Esophagus muscularis mucosa (tissue), 4 donors: ENCODE data around the gene SYNPO2. TPM values are rescaled to one million over a fixed set of nuclear protein-coding genes. Genes with fewer than 3 reads are reported as not detected.

Experiments
- DNase-seq: peaks from one replicate; pipeline ENCODE4 v3.0.0-alpha.2; 2017; ENCODE audit errors: extremely low spot score
- H3K27ac ChIP-seq, 4 donors: fragments of 200-600 bp; sonication (generic); replicated peaks in 1 of 4; 1 replicate in 3 of 4; 2 replicates in 1 of 4; pipeline ENCODE4 v1.5.1; 2016 to 2019; ENCODE audit warnings: mild to moderate bottlenecking in 1 of 4
- H3K27me3 ChIP-seq, 4 donors: fragments of 200-600 bp; sonication (generic); one replicate each; pipeline versions ENCODE4 v1.5.1 to v1.6.0; 2016 to 2019
- H3K36me3 ChIP-seq, 4 donors: fragments of 200-600 bp; sonication (generic); one replicate each; pipeline ENCODE4 v1.5.1; 2016 to 2019
- H3K4me1 ChIP-seq, 4 donors: fragments of 200-600 bp; sonication (generic); one replicate each; pipeline ENCODE4 v1.5.1; 2016 to 2019
- H3K4me3 ChIP-seq, 4 donors: fragments of 200-600 bp; sonication (generic); 1 replicate in 2 of 4; 2 replicates in 2 of 4; pipeline ENCODE4 v1.5.1; 2016 to 2019; ENCODE audit warnings: mild to moderate bottlenecking in 4 of 4, moderate library complexity in 1 of 4
- H3K9me3 ChIP-seq, 4 donors: fragments of 200-600 bp; sonication (generic); 1 replicate in 3 of 4; 2 replicates in 1 of 4; pipeline ENCODE4 v1.5.1; 2016 to 2019
- EP300 ChIP-seq: sonication (generic); formaldehyde crosslinking; IDR thresholded peaks from one replicate; pipeline ENCODE4 v1.6.1; 2017; ENCODE audit warnings: antibody characterized with exemption
- POLR2A ChIP-seq: fragments of 450-650 bp; IDR thresholded peaks from one replicate; pipeline ENCODE4 v1.6.1; 2017; ENCODE audit warnings: antibody characterized with exemption, moderate library complexity, mild to moderate bottlenecking, low read depth
- POLR2AphosphoS5 ChIP-seq, 2 donors: sonication (generic); formaldehyde crosslinking; IDR thresholded peaks; one replicate each; pipeline ENCODE4 v1.6.1; 2017; ENCODE audit warnings: antibody characterized with exemption in 2 of 2
- WGBS: methylation state at CpG from one replicate; pipeline ENCODE4 v1.1.5; 2018; 5-methylcytosine and 5-hydroxymethylcytosine counted together
- intact Hi-C: fragments of 100-400 bp; cut with DNase I; formaldehyde crosslinking; loops from one replicate; pipeline ENCODE4 v1.15.1; 2023
- total RNA-seq, 4 donors: library from RNA; depleted of rRNA; stranded (reverse); fragments of >200 nt; gene quantifications; one replicate each; pipeline versions ENCODE4 v1.1.0 to v1.2.1, GENCODE V29; 2016
- TF ChIP-seq, protein P1 (sequence below), 3 experiments: fragments of 200-600 bp in 2 of 3; fragments of 450-650 bp in 1 of 3; sonication (generic) in 2 of 3; IDR thresholded peaks; one replicate each; pipeline ENCODE4 v1.5.1; 2017 to 2019; ENCODE audit warnings: antibody characterized with exemption in 3 of 3, mild to moderate bottlenecking in 2 of 3, moderate library complexity in 1 of 3

Gene SYNPO2
- total RNA-seq, 4 donors from 2014 or later: 2,073 to 2,783 (median 2,517) TPM

- peak overlapping the region; percentile 14 to 34 (median 22) for H3K4me3 ChIP-seq
- TF ChIP-seq EP300 (no peak), POLR2AphosphoS5 (IDR thresholded peaks at IDR 0.05) (peak; percentile 50 to 61), POLR2A (no peak)
- TF ChIP-seq, protein P1, sequence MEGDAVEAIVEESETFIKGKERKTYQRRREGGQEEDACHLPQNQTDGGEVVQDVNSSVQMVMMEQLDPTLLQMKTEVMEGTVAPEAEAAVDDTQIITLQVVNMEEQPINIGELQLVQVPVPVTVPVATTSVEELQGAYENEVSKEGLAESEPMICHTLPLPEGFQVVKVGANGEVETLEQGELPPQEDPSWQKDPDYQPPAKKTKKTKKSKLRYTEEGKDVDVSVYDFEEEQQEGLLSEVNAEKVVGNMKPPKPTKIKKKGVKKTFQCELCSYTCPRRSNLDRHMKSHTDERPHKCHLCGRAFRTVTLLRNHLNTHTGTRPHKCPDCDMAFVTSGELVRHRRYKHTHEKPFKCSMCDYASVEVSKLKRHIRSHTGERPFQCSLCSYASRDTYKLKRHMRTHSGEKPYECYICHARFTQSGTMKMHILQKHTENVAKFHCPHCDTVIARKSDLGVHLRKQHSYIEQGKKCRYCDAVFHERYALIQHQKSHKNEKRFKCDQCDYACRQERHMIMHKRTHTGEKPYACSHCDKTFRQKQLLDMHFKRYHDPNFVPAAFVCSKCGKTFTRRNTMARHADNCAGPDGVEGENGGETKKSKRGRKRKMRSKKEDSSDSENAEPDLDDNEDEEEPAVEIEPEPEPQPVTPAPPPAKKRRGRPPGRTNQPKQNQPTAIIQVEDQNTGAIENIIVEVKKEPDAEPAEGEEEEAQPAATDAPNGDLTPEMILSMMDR (IDR thresholded peaks at IDR 0.05): peak; percentile 77 to 89 (median 78)
- WGBS: 29% methylated on average over 7 of the region's 7 CpGs
- peaks cover 45 to 99% (median 92%) of the 10 kb centered on the region in 4 donors for H3K4me1 ChIP-seq
- H3K27me3 ChIP-seq: no peaks in the 10 kb centered on the region
- peak overlapping the region; percentile 85 to 91 (median 90) for H3K27ac ChIP-seq
- no peaks in the 10 kb centered on the region for H3K36me3 ChIP-seq
- DNase-seq: no peak
- intact Hi-C loops: loop anchor here (2.0 kb wide), 2 partner anchors 57 to 303 kb away; no protein-coding TSS in a partner anchor
- no peaks in the 10 kb centered on the region for H3K9me3 ChIP-seq
Observed at GRCh38 chr4:118981839-118982381, 93.3 kb downstream of the SYNPO2 start.

GRCh38 chr4:118983293-118983692 lies 94.6 kb downstream of the SYNPO2 start:
- Histone ChIP-seq H3K27me3 (no peaks in the 10 kb centered on the region), H3K4me3 (no peak overlapping the region), H3K9me3 (no peaks in the 10 kb centered on the region), H3K27ac (peak overlapping the region; percentile 85 to 91 (median 90)), H3K36me3 (no peaks in the 10 kb centered on the region), H3K4me1 (peaks cover 56 to 100% (median 93%) of the 10 kb centered on the region in 4 donors)
- intact Hi-C loops: loop anchor here (2.0 kb wide), 2 partner anchors 56 to 302 kb away; no protein-coding TSS in a partner anchor
- no peak for DNase-seq
- WGBS: 85% methylated on average over 2 of the region's 2 CpGs
- TF ChIP-seq POLR2A: no peak
- TF ChIP-seq, protein P1 (IDR thresholded peaks at IDR 0.05): no peak
- no peak for TF ChIP-seq POLR2AphosphoS5 (IDR thresholded peaks at IDR 0.05)
- no peak for TF ChIP-seq EP300

DNA sequence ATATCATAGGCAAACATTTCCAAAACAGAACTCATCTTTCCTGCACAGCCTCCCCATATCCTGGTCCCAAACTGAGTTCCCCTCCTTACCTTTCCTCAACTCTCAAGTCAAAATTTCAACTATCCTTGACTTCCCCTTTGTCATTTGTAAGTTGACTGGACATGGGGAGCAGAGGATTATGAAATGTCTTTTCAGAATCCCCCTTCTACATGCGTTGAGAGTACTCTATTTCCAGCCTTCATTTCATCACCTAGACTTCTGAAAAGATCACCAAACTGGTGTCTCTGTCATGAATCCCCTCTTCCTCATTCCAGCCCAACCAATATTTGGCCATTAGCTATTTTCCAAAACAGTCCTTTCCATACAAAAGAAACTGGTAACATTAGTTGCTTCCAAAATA lies 95.2 kb downstream of the SYNPO2 start:
- Histone ChIP-seq H3K4me3 (no peak overlapping the region), H3K27ac (peak overlapping the region; percentile 85 to 91 (median 90)), H3K36me3 (no peaks in the 10 kb centered on the region), H3K4me1 (peaks cover 62 to 100% (median 96%) of the 10 kb centered on the region in 4 donors), H3K27me3 (no peaks in the 10 kb centered on the region), H3K9me3 (no peaks in the 10 kb centered on the region)
- peak; percentile 24 for DNase-seq
- intact Hi-C loops: loop anchor here (2.0 kb wide), 2 partner anchors 55 to 301 kb away; no protein-coding TSS in a partner anchor
- TF ChIP-seq, protein P1 (IDR thresholded peaks at IDR 0.05): no peak
- 55% methylated on average over 1 of the region's 1 CpG for WGBS

DNA sequence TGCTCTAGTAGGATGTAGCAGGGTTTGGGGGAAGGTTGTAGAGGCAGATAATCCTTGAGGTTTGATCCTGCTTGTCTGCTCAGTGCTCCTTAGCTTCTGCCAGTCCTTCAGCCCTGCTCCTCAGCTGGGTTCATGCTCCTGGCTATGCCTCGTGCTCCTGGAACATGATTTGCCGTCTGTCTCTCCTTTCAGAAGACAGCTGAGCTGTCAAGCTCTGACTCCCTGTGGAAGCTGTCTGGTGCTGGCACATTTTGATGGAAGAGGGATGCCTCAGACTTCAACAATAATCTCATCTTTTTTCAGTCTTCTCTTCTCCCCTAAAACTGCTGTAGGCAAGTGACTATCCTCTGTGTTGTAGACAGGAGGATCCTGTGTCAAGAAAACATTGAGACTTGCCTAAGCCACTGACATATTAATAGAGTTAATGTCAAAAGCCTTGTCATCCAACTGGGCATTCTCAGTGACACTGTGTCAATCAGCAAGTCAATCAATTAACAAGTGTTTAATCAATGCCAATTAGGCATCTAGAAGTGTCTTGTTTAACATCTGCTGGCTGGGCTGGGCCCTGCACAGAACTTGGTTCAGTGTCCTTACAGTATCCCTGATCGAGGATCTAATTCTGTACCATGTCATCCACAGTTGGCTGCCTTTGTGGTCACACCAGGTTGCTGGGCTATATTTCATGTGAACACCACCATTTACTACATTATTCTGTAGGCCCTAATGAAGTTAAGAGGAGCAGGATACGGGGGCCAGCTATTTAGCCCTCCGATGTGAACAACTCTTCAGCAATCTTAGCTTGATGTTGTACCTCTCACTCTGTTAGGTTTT lies 96.7 kb downstream of the SYNPO2 start:
- no peak overlapping the region for H3K4me3 ChIP-seq
- peak overlapping the region; percentile 85 to 91 (median 90) for H3K27ac ChIP-seq
- TF ChIP-seq POLR2A (no peak), POLR2AphosphoS5 (IDR thresholded peaks at IDR 0.05) (no peak), EP300 (no peak)
- TF ChIP-seq, protein P1 (IDR thresholded peaks at IDR 0.05): no peak
- peak; percentile 90 for DNase-seq
- intact Hi-C loops: no loop called here
- H3K4me1 ChIP-seq: peaks cover 72 to 100% (median 96%) of the 10 kb centered on the region in 4 donors
- H3K27me3 ChIP-seq: no peaks in the 10 kb centered on the region
- H3K36me3 ChIP-seq: no peaks in the 10 kb centered on the region
- 83% methylated on average over 3 of the region's 5 CpGs for WGBS
- H3K9me3 ChIP-seq: no peaks in the 10 kb centered on the region
